HTR-8/SVneo (cell line): ENCODE data around the gene NPDC1.

ENCODE experiments used
- DNase-seq: peaks from one replicate; pipeline ENCODE4 v3.0.0; 2011; ENCODE audit warnings: low spot score, mixed read lengths; ENCODE audit not compliant: insufficient read length
- FAIRE-seq: peaks from 2 replicates; lab custom pipeline; 2011; peaks lifted over from hg19 to GRCh38; lab: Jason Lieb, UNC

Gene NPDC1, protein sequence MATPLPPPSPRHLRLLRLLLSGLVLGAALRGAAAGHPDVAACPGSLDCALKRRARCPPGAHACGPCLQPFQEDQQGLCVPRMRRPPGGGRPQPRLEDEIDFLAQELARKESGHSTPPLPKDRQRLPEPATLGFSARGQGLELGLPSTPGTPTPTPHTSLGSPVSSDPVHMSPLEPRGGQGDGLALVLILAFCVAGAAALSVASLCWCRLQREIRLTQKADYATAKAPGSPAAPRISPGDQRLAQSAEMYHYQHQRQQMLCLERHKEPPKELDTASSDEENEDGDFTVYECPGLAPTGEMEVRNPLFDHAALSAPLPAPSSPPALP

DNA sequence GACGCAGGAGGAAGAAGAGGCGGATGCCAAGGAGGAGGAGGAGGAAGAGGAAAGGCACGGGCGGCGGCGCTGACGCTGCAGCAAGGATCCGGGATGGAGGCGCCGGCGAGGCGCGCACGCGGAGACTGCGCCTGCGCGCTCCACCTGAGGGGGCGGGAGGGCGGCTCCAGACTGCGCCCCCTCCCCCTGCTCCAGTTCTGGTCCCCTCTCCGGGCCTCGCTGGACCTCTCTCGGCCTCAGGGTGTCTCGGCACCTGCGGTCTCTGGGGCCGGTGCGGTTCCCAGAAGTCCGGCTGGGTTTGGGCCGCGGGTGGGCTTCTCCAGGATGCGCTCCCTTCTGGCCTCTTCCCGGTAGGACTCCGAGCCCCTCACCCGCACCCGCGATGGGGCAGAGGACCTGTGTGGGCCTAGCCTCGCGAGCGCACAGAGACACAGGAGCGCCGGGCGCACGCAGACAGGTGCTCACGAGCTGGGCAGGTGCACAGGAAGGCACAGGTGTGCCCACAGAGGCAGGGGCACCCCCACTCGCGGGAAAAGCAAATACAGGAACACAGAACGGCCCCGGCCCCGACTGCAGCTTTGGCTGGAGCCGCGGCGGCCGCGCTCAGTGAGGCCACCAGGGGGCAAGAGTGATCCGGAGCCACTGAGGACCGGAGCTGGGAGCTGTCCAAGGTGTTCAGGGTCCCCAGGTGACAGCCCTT, at the start of gene NPDC1:
Gene NPDC1, minus strand, starts transcription at position 90 of the 700 bp plus-strand sequence. CDS start 188 bp downstream, outside the sequence.
- FAIRE-seq (peak; percentile 57), DNase-seq (peak; percentile 81)

DNA sequence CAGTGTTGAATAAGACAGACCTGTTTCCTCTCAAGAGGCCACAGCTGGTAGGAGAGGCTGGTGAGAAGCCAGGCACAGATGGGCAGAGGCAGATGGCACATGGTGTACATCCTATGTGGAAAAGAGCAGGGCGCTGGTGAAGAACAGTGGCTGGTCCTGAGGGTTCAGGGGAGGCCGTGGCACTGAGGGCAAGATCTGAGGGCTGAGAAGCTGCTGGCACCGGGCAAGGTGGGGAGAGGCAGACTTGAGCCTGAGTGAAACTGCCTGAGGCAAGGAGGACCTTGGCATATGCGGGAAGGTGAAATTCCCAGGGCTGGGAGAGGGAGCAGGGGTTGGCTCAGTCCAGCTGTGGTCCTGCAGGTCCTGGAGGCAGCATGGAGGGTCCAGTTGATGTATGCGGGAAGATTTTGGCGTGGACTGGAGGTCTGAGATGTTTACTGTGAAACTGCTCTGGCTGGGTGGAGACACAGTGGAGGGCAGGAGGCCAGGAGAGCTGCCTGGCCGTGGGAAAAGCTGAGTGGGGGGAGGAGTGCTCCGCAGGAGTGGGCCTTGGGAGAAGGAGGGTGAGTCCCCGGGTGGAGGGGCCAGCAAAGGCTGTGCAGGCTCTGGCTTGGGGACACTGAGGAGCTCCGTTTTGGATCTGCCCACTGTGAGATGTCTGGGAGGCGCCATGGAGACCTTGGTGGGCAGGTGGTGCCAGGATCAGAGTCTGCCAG, 43.4 kb upstream of the NPDC1 start:
- DNase-seq (no peak), FAIRE-seq (no peak)

DNA sequence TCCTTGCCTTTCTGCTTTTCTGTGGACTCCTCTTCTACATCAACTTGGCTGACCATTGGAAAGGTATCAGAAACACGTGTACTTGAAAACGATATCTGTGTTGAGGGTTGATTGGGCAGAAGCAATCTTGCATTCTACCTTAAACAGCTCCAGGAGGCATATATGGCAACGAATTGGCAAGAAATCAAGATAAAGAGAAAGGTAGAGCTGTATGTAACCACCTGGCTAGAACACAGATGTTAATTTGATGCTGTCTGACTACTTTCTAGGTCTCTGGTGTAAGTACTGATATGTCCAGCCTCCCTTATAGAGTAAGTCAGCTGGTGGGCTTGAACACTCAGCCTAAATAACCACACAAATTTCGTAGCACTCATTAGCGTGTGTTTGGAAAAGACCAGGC, 42.1 kb upstream of the NPDC1 start:
- FAIRE-seq (no peak), DNase-seq (no peak)

DNA sequence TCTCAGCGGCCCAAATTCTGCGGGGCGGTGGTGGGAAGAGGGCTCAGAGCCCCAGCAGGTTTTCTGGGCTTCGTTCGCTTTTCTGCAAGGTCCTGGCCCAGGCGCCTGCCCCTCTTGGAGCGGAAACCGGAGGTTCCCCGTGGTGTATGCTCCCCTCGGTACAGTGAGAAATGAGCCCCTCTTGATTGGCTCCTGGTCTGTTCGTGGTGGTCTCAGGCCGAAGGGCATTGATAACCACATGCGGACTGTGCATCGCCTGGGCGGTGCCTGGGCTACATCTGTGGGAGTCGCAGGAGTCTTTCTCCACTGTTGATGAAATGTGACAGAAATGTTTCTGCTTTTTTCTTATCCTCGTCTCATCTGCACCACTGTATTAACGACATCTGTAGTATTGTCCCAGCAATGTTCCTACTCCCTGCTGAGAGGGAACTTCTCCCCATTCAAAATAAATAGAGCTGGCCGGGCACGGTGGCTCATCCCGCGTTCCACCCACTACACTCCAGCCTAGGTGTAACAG, 41.5 kb upstream of the NPDC1 start:
- DNase-seq (no peak), FAIRE-seq (no peak)

DNA sequence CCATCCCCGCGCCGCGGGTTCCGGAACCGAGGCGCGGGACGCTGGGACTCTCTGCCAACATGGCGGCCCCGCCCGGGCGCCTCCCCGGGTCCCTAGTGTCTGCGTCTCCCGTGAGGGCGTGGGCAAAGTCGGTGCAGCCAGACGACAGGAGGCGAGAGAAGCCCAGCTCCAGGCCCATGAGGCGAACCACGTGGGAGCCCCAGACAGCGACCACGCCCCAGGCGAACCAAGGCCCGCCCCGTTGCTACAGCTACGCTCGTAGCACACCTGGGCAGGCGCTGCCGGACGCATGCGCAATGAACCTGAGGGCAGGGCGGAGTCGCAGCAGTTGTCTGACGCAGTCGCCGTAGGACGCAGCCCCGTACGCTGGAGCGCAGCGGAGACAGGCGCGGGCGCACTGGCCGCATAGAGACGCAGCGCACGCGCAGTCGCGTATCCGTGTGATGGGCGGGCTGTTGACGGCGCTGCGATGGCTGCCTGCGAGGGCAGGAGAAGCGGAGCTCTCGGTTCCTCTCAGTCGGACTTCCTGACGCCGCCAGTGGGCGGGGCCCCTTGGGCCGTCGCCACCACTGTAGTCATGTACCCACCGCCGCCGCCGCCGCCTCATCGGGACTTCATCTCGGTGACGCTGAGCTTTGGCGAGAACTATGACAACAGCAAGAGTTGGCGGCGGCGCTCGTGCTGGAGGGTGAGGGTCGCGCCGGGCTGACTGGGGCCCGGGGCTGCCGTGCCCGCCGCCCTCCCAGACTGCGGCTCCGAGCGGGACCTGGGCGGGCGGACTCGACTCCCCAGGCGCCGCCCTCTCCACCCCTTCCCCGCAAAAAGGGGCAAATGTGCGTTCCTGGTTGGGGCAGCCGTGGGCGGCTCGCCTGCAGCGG, 40.8 kb upstream of the NPDC1 start, which contains the start of gene MAN1B1:
Gene MAN1B1, plus strand, starts transcription at position 455 of the 878 bp plus-strand sequence. Its CDS starts 15 bp downstream, at position 470.
- peak; percentile 97 for FAIRE-seq
- DNase-seq = peak; percentile 97

DNA sequence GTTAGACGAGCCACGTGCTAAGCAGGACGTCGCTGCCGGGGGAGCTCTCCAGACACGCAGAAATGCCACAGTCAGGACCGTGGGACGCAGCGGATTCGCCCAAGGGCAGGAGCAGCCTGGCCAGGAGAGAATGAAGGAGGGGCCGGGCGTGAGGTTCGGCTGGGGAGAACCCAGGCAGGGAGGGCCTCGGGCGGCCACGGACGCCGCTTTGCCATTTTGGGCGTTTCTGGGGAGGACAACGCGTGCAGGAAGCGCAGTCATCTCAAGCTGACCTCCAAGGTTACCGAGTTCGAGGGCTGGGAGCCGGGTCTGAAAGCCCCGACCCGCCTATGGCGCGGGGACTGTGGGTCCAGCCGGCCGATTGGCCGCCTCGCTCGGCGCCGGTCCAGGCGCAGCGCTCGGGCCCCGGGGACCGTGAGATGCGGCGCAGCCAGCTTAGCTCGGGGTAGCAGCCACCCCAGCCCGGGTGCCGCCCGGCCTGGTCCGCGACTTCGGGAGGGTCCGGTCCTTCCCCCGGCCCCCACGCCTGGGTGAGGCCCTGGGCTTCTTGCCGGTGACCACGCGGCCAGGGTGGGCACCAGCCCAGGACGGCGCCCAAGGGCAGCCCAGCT, 40.0 kb upstream of the NPDC1 start:
- no peak for FAIRE-seq

DNA sequence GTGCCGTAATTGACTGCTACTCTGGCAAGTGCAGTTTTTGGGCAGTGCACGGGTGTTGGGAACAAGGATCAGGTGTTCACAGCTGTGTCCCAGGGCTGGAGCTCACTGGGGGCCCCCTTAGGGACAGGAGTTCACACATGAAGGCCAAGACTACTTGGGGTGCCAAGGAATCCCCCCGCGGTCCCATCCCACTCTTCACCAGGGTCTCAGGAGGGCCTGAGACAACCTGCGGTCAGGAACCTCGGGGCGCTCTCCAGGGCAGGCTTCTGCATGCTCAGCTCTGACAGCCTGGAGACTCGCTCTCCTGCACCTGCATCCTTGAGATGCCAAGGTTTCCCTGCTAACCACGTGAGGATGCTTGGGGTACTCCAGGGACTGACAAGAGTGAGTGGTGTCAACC, 38.5 kb upstream of the NPDC1 start:
- no peak for DNase-seq
- no peak for FAIRE-seq

More for the DNA sequence above, 40.0 kb upstream of the NPDC1 start:
- no peak for DNase-seq

DNA sequence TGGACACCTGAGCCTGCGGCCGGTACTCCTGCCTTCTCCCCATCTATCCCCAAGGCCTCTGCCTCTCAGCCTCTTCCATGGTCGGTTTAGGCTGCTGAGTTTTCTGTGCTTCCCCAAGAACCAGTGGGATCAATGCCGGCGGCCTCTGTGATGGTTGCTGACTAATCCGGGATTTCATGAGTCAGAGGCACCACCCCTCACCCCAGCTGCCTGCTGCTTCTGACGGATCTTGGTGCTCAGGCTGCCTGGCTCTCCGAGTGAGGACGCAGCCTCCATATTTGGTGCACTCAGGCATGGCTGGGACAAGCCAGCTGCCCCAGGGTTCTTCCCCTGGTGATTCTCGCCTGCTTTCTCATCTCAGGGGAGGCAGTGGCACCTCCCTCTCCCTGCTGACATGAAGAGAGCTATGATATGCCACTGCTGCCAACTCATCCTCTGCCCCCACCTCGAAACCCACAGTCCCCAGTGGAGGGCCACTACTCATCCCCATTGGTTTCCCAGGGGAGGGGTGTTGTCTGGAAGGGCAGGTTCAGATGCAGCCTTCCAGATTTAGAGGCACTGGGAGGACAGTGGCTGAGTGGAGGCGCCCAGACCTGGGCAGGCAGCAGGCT, 37.5 kb upstream of the NPDC1 start:
- DNase-seq = peak; percentile 67
- no peak for FAIRE-seq

DNA sequence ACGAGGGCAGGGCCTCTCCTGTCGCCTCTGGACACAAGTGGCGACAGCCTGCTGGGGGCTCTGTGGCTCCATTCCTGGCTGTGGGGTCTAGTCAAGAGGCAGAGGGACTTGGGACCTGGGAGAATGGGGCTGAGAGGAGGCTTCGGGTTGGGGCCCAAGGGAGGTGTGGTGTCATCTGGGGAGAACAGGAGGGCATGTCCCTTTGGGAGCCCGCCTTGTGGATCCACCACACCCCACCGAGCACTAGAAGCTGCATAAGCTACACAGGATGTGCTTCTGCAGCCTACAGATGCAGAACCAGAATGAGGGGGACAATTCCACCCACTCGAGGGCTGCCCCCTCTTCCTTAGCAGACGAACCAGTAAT, 36.9 kb upstream of the NPDC1 start:
- DNase-seq = no peak
- FAIRE-seq = no peak

DNA sequence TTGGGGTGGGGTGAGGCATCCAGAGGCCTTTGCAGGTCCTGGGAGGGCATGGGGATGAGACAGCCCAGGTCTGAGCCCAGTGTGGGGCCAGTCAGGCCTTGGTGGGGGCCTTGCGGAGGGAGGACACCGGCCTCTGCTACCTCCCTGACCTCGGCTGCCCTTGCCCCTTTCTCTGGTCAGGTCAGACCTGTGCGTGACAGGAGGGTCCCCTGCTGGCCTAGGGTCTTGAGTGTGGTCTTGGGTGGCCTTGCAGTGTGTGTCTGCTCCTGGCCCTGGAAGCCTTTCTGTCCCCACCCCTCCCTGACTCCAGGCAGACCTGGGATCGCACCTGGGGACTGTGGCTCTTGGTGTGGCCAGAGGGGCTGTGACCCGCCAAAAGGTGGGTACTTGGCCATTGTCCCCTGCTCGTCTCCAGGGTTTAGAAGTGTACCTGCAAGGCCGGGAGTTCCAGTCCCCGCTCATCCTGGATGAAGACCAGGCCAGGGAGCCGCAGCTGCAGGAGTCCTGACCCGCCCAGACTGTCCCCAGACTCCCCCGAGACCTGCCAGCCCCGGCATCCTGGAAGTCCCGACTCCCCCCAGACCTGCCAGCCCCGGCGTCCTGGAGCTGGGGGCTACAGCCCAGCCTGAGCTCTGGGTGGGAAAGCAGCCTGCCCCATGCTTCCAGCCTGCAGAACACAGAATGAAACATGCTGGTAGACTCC, 36.4 kb upstream of the NPDC1 start:
- FAIRE-seq (no peak), DNase-seq (no peak)

DNA sequence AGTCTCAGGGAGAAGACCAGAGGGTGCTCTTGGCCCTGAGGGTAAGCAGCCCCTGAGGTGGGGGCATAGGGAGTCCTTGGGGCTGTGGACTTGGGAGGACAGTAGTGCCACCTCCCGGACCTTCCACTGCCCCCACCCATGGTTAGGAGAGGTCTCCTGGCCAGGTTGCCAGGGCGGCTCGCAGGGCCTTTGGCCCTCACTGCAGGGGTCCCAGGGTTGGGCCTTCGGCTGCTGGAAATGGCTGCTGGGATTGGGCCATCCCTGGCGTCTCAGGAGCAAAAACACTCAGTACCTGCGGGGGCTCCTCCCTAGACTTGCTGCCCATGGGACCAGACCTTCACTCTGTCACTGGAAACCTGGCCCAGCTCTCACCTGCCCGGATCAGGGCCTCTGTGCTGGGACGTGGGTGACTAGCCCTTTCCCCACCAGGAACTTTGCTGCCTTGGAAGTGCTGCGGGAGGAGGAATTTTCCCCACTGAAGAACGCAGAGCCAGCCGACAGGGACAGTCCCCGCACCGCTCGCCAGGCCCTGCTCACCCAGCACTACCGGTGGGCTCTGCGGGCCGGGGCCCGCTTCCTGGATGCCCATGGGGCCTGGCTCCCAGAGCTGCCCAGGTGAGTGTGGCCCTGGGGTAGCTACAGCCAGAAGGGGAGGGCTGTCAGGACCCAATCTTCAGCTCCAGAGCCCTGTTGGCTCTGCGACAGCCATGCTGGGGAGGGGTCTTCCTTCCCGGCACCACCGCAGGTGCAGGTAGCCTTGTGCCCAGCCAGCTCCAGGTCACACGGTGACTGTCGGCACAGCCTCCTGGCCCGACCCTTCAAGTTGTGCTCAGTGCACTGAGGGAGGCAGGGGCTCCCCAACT, 34.5 kb upstream of the NPDC1 start:
- no peak for DNase-seq
- FAIRE-seq = no peak

DNA sequence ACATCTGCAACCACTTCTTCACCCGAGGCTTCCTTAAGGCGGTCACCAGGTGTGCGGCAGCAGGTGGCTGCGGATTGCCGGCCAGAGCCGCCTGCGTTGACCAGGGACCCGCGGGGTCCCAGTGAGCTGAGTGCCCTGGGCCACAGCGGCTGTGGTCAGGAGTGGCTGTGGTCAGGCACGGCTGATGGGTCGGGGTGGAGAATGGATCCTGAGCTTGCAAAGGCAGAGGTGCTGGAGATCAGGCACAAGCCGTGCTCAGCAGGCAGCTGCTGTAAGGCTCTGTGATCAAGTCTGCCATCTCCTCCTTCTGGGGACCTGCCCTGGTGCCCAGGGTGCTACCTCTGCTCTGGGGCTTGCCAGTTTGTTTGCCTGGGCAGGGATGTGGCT, 33.4 kb upstream of the NPDC1 start:
- FAIRE-seq = no peak
- DNase-seq = no peak

DNA sequence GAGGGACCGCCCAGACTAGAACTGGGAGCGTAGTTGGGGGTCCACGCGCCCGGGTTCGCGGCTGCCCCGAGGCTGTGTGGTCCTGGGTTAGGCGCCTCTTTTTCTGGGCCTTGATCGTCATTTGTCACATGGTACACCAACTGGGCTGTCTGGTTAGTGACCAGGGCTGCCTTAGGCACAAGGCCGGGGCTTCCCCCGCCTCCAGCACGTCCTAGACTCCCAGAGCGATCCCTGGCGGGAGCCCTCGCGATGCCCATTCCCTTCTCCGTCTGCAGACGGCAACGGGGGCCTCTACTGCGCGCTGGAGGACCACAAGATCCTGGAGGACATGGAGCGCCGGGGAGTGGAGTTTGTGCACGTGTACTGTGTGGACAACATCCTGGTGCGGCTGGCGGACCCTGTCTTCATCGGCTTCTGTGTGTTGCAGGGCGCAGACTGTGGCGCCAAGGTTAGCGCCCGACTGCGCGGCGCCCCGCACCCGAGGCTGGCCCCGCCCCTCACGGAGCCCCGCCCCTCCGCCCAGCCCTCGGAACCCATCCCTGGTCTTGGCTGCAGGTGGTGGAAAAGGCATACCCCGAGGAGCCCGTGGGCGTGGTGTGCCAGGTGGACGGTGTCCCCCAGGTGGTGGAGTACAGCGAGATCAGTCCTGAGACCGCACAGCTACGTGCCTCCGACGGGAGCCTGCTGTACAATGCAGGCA, 32.9 kb upstream of the NPDC1 start:
- FAIRE-seq (no peak), DNase-seq (no peak)

DNA sequence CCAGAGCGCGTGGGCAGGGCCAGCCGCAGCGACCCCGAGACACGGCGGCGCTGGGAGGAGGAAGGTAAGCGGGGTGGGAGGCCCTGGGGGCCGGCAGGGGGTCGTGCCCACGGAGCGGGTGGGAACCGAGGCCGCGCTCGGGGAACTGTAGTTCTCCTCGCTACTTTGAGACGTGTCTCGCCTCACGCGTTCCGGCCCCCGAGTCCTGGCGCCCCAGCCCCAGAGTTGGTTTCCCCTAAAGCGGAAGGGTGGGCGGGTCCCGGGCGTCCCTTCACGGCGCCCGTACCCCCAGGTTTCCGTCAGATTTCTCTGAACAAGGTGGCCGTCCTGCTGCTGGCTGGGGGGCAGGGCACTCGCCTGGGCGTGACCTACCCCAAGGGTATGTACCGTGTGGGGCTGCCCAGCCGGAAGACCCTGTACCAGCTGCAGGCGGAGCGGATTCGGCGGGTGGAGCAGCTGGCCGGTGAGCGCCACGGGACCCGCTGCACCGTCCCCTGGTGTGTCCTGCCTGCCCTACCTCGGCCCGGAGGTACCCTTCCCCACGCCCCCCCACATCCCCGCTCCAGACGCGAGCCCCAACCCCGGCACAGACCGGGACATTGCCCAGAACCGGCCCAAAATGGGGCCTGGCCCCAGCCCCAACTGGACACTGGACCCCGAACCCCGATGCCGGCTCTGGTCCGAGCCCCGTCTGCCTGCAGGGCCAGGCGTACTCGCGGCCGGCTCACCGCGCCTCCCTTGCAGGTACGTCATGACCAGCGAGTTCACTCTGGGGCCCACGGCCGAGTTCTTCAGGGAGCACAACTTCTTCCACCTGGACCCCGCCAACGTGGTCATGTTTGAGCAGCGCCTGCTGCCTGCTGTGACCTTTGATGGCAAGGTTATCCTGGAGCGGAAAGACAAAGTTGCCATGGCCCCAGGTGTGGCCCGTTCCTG, 32.0 kb upstream of the NPDC1 start:
- FAIRE-seq (no peak), DNase-seq (no peak)

DNA sequence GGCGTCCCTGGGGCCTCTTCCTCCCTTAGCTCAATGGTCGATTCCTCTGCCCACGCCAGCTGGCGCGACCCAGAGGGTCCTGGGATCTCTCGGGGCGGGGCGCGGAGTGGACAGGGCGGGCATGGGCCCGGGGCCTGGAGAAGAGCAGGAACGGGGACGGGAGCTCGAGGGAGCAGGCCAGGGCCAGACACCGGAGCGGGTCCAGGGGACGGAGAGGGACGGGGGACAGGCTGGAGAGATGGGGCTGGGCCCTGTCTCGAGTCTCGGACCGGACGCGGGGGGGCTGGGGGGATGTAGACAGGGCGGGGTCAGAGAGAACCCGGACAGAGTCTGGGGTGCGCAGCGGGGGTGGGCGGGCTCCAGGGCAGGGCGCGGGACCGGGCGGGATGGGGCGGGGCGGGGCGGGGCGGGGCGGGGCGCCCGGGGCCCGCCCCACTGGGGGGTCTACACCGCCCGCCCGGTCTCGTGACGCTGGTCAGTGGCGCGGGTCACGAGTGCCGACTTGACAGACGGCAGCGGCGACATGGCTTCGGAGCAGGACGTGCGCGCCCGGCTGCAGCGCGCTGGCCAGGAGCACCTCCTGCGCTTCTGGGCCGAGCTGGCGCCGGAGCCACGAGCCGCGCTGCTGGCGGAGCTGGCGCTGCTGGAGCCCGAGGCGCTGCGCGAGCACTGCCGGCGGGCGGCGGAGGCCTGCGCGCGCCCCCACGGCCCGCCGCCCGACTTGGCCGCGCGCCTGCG, 31.2 kb upstream of the NPDC1 start, which contains the start of gene UAP1L1:
Gene UAP1L1, plus strand, starts transcription at position 508 of the 738 bp plus-strand sequence. Its CDS starts 16 bp downstream, at position 524.
- FAIRE-seq = peak; percentile 79
- peak; percentile 56 for DNase-seq
